ENCODE measurements around the gene RSRP1.
"Not testable (repeated sequence)": the region's sequence is repeated elsewhere in the genome, so short reads cannot be mapped to it uniquely, and the experiment has no call there.

RSRP1 gene

DNA sequence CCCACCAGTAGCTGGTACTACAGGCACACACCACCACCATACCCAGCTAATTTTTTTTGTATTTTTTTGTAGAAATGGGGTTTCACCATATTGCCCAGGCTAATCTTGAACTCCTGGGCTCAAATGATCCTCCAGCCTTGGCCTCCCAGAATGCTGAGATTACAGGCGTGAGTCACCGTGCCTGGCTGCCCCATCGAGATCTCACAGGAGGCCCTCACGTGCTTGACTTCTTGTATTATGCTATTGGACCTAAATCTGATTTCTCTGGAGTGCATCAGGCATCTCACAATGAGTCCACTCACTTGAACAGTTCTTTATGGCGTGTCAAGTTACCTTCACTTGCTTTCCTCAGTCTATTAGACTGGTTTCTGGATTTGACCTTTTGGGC, 9.3 kb upstream of the RSRP1 start:
- no peak for DNase-seq

DNA sequence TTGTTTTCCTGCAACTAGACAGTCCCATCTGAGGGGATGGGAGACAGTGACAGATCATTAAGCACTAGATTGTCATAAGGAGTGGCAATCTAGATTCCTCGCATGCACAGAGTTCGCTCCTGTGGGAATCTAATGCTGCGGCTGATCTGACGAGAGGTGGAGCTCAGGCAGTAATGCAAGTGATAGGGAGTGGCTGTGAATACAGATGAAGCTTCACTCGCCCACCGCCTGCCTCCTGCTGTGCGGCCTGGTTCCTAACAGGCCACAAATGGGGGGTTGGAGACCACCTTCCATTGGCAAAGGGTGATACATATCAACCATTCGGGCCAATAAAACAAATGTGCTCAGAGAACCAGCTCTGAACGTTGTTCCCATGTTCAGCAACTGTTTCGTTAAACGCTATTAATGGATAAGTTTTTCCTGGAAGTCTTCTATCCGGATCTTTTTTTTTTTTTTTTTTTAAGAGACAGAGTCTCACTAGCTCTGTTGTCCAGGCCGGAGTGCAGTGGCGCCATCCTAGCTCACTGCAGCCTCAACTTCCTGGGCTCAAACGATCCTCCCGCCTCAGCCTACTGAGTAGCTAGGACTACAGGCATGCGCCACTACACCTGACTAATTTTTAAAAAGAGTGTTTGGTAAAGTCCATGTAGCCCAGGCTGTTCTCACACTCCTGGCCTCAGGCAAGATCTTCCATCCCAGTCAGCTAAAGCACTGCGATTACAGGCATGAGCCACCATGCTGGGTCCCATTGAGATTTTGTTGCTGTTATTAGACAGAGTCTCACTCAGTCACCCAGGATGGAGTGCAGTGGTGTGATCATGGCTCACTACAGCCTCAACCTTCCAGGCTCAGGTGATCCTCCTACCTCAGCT, 8.7 kb upstream of the RSRP1 start:
- no peak for DNase-seq

DNA sequence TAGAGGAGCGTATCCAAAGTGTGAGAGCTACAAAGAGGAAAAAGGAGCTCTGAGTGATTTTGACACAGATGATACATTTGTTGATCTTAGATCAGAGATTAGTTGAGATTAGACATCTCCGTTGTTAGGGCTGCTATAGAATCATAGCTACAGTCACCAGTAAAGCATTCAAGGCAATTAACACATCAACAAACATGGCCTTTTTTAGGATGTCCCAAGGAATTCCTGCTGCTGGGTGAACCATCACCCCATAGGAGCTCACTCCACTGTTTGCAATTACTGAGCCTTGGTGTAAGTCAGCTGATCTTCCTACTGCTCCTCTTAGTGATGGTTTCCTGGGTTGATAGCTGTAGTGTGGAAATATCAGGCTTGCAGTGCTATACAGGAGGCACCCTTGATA, 6.7 kb upstream of the RSRP1 start:
- no peak for DNase-seq

DNA sequence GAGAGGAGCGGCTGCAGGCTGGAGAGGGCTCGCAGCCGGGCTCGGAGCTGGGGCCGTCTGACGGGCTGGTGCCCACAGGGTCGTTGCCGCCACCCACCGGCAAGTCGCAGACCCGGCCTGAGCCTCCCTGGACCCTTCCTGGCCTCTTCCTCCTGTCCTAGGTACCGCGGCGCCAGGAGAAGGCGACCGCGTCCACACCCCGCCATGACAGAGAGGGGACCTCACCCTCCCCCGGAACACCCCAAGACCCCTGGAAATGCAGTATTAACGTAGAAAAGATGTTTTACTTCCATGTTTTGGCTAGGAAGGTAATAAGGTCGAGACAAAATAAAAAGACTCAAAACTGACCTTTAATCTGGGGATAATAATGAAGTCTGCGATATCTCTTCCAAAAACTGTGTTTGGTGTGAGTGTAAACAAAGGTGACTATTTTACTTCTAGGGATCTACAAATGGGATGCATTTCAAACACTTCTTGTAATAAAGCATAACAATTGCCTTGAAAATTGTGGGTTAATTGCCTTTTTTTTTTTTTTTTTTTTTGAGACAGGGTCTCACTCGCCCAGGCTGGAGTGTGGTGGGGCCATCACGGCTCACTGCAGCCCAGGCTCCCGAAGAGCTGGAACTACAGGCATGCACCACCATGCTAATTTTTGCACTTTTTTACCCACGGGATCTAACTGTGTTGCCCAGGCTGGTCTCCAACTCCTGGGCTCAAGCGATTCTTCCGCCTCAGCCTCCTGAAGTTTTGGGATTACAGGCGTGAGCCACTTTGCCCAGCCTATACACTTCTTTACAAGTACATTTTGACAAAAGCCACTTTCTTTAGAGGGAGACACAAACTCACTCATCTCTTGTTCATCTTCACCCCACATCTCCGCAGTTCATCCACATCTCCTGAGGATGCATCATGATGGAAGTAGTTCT, 838 bp upstream of the RSRP1 start:
- no peak for DNase-seq

DNA sequence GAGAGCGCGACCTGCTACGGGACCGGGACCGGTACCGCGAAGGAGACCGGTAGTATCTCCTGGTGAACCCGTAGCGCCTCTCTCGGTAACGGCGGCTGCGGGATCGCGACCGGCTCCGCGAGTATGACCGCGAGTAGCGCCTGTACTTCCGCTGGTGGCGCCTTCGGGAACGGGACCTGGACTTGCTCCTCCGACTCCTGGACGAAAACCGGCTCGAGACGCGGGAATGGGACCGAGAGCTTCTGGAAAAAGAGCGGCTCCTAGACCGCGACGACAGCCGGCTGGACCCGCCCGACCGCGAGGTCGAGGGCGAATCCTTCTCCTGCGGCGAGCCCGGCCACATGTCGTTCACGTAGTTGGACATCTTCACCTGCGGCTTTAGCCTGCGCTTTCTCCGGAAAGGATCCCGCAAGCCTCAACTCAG, 642 bp downstream of the RSRP1 start:
- peak; percentile 43 to 48 for DNase-seq

DNA sequence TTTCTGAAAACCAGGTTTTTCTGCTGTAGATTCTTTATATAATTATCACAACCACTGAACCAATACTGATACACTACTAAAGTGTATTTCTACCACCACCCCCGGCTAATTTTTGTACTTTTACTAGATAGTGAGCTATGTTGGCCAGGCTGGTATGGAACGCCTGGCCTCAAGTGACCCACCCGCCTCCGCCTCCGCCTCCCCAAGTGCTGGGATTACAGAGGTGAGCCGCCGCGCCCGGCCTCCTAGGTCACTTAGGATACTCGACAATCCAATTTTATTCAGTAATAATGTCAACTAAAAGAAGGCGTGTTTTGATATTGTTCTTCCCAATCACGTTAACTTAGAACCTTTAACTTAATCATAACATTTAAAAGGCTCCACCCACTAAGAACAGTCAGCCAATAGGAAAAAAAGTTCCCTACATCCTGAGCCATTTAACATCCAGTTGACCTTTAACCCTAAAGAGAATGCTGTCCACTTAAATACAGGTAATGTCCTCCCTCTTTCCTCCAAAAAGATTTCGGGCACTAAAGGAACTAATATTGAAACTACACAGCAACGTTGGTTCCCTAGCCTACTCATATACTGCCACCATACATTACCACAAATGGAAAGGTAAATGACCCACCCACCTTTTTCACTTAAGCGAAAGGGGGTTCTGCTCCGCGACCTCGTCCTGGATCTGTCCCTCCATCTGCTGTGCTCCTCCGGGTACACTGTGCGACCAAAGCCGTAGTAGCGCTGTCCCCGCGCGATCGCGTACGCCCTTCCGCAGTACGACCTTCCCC, 1.2 kb downstream of the RSRP1 start:
- peak in 1 of 2 donors; percentile 10 for DNase-seq

DNA sequence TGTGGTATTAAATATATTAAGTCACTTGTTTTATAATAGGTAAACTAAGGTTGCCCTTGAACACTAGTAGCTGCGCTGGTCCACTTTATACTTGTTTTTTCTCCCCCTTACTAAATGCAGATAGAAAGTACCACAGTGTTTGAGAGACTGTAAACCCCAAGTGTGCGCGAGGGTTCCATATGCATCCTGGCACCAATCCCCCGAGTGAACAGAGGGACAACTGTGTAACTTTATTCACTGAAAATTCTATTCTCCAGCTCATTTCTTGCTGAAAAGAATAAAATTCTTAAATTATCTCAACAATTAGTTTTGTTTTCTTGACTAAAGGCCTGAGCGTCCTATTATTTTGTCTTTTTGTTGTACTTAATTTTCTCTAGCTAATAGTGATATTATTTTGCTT, 1.9 kb downstream of the RSRP1 start:
- no peak for DNase-seq

DNA sequence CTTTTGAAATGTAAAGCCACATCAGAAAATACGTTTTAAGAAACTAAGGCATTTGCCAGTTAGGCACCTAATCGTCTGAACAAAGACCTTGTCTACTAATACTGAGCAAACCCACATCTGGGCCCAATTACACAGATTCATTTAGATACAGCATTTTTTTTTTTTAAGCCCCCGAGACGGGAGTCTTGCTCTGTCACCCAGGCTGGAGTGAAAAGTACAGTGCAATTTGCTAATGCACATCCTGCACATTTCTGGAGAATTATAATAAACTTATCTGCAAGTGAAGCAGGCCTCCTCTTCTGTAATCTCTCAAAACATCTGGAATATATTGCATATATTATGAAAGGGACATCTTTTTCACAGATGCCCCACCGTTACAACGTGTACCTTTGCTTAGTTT, 3.3 kb downstream of the RSRP1 start:
- no peak for DNase-seq

DNA sequence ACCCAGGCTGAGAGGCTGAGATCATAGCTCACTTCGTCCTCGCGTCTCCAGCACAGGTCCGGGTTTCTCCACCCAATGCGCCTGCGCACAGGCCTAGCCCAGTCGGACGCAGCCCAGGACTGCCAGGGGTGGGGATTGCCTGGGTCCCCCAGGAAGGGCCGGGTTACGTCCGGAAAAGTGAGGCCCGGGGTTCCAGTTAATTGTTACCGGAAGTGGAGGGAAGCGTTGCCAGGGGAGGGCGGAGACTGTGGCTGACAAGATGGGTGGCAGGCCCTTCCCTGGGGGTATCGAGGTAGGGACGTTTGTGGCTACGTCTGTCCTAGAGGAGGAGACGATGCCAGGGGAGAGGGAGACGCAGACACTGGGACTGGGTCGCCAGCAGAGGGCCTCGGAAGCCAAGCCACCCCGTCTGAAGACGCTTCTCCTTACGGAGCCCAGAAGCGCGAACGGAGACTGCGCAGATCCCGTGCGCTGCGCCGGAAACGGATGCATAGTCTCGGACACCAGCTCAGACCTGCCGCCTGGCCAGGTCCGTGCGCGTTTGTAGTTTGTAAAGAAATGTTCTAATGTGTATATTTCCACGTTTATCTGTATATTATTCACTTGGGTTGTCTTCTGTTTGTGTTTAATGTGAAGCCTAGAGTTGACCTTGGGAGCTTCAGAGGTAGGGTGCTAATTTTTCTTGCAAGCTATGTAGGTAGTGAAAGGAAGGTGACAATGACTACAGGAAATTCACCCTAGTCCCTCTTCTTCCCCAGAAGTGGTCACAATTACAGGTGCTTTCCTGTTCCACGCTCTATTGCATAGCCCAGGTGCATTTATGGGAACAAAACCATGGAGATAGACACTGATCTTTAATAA, 7.3 kb downstream of the RSRP1 start:
- peak; percentile 91 to 94 for DNase-seq

DNA sequence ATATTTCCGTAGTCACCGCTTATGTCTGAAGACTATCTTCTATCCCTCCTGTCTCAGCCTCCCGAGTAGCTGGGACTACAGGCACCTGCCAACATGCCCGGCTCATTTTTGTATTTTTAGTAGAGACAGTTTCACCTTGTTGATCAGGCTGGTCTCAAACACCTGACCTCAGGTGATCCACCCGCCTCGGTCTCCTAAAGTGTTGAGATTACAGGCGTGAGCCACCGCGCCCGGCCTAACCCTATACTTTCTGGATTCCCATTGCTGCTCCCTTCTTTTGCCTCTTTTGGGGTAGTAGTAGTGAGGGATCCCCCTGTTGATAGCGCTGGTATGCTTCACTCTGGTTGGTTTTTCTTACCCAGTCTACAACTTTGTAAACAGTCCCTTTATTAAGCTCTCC, 9.2 kb downstream of the RSRP1 start:
- DNase-seq = no peak

DNA sequence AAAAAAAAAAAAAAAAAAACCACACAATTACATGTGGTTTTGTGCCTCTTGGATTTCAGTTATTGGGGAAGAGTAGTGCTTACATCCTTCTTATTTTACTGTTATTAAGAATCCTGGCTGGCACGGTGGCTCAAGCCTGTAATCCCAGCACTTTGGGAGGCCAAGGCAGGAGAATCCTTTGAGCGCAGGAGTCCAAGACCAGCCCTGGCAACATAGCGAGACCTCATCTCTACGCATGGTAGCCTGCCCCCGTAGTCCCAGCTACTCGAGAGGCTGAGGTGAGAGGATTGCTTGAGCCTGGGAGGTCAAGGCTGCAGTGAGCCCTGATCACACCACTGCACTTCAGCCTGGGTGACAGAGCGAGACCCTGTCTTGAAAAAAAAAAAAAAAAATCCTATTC, 11.0 kb downstream of the RSRP1 start:
- not testable (repeated sequence) for DNase-seq

DNA sequence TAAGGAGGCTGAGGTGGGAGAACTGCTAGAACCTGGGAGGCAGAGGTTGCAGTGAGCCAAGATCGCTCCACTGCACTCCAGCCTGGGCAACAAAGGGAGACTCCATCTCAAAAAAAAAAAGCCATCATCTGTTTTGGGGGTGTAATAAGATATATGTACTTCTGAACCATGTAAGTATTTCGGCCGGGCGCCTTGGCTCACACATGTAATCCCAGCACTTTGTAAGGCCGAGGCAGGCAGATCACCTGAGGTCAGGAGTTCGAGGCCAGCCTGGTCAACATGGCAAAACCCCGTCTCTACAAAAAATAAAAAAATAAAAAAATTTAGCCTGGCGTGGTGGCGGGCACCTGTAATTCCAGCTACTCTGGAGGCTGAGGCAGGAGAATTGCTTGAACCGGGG, 11.8 kb downstream of the RSRP1 start:
- DNase-seq = not testable (repeated sequence)

DNA sequence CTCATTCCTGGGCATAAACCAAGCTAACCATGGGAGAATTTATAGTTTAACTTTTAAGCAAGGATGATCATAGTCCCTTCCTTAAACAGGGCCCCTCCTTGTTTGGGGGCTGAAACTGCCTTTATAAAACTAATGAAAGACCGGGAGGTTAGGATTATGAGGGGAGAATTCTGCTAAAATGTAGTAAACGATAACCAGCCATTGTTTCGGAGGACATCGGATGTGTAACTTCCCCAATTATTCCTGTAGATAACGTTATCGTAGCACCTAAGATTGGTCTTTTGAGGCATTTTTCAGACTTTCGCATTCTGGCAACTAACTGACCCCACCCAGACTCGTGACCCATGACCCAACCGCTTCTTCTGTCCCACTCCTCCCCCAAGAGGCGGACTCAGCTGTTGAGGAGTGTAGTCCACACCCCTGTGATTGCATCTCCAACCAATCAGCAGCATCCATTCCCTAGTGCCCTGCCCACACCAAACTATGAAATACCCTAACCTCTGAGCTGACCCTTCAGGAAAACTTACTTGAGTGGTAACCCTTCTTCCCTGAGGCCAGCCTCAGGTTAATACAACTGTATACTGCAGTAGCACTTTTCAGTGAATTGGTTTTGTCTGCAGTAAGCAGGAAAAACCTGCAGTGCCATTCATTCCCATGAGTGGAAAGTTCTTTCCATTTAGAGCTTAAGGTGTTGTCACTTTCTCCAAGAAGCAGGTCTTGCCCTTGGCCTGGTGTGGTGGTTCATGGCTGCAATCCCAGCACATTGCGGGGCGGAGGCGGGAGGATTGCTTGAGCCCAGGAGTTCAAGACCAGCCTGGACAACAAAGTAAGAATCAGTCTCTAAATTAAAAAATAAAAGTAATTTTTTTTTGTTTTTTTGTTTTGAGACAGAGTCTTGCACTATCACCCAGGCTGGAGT, 14.1 kb downstream of the RSRP1 start:
- DNase-seq = peak; percentile 60 to 65

DNA sequence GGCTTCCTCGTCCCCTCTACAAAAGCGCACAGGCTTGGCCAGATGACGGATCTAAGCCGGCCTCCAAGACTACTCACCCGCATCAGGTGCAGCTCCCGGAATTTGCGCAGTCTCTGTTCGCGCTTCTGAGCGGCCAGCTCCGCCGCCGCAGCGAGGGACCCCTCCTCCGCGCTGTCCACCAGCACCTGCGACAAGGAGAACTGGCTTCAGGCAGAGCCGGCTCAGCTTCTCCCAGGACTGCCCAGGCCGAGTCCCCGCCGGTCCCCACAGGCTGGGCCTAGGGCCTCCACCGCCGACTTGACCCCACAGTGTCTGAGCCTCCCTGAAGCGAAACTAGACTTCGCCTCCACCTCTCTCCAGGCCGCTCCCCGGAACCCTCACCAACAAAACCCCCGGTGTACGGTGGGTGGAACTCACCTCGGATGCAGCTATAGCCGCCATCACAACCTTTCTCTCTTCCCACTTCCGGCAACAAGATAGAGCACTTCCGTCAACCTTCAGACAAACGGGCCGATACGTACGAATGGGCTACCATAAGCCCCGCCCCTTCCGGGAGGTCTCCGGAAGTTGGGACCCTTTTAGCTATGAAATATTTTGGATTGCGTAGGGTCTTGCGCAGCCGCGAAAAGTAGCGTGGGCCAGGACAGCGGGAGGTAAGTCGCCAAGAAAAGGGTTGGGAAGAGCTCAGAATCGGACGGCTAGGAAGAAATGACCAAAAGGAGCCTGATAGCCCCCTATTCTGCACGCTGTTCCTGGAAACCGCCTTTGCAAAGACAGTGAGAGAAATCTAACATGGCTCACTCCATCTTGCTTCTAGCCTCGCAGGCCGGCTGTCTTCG, 15.0 kb downstream of the RSRP1 start, which contains the start of gene SYF2:
Gene SYF2 (minus strand): TSS at position 476 of the 839 bp plus-strand sequence. CDS start 35 bp downstream, at position 441.
- peak; percentile 91 for DNase-seq

DNA sequence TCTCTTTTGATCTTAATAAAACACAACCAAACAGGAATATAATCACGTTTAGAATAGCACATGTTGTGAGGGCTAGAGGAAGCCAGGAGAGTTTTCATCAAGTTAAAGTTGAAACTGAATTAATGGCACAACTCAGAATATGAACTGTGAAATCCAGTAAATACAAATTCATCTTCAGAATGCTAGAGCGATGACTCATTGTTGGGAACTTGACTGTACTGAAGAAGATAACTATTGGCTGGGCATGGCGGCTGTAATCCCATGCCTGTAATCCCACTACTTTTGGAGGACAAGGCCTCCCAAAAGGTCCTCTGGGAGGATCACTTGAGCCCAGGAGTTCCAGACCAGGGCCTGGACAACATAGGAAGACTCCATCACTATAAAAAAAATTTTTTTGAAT, 23.8 kb downstream of the RSRP1 start:
- DNase-seq = no peak

DNA sequence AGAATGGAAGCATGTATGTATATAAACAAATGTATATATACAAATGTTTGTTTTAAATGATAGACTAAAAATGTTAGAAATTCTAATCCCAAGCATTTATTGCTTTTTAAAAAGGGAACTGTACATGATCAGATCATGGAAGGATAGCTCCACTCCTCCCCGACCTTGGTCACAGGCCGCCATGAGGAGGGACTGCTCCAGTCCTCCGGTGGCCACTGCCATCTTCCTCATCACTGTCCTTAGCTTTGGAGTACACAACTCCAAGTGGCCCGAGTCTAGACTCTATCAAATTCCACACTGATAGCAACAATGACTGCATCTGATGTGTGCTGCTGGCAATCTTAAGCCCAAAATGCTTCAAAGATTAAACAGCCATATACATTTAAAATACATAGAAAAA, 24.6 kb downstream of the RSRP1 start:
- DNase-seq = no peak

DNA sequence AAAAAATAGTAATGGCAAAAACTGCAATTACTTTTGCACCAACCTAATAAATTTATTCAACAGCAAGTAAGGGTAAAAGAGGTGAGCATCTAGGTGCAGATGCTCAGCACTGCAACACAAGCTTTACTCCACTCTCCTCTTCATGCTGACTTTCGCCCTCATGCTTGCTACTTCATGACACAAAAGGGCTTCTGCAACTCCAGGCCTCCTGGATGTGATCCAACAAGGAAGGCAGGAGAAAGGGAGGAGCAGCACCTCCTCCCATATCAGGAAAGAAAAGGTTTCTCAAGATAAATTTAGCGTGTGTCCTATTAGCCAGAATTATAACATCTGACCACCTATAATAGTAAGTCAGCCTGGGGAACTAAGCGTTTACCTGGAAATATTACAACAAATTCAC, 26.6 kb downstream of the RSRP1 start:
- no peak for DNase-seq

DNA sequence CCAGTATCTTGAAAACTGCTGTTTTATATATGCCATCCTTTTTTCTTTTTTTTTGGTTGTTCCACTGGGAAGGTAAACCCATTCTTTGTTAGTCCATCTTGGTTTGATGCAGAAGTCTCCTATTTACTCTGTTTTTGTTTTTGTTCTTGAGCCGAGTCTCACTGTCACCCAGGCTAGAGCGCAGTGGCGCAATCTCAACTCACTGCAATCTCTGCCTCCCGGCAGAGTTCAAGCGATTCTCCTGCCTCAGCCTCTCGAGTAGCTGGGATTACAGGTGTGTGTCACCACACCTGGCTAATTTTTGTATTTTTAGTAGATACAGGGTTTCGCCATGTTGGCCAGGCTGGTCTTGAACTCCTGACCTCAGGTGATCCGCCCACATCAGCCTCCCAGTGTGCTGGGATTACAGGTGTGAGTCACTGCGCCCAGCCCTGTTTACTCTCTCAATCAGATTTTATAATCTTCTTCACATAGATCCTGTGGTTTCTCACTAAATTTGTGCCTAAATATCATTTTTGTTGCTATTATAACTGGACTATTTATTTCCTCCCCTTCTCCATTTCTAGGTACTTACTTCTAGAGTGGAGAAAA, 27.5 kb downstream of the RSRP1 start:
- DNase-seq = no peak

DNA sequence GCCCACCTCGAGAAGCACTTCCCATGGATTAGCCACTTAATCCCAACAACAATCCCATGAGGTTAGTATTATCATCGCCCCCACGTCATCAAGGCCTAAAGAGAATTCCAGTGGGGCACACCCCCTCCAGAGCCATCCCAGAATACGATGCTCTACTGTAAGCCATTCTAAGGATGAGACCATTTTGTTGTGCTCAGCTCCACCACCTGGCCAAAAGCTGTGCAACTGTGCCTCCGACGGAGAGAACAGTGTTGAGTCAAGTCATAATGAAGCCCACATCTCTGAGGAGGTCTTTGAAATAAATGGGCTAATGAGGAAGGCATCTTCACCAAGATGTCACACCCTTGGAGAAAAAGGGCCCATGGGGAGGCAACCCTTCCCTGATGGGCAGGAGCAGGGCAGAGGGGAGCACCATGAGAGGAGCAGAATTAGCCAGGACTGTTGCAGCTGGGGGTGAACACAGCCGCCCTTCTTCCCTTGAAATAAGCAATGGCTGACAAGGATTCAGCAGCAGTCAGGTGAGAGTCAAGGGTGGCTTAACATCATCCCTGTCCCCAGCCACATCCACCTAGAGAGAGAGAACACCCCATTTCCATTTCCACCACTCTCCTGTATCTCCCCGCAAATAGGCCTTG, 29.5 kb downstream of the RSRP1 start:
- DNase-seq = no peak
